Mammary epithelial cell (primary cell): ENCODE measurements around the gene CHD9NB.
"Not testable (repeated sequence)": the region's sequence is repeated elsewhere in the genome, so short reads cannot be mapped to it uniquely, and the experiment has no call there.

ENCODE experiments used
- CTCF ChIP-seq, 2 donors: IDR thresholded peaks in 1 of 2; conservative IDR thresholded peaks in 1 of 2; 2 replicates each; pipeline ENCODE4 v1.5.1; 2011 to 2012; ENCODE audit warnings: inconsistent platforms in 2 of 2, low read length in 2 of 2, mild to moderate bottlenecking in 2 of 2, control low read depth in 1 of 2, low read depth in 1 of 2; ENCODE audit not compliant: insufficient read depth in 1 of 2; ENCODE audit errors: extremely low read depth in 1 of 2
- EZH2 ChIP-seq: IDR thresholded peaks from 2 replicates; pipeline ENCODE4 v1.6.1; 2012; ENCODE audit warnings: low read length, inconsistent platforms, borderline replicate concordance

GRCh38 chr16:53074296-53074695 lies 21.6 kb upstream of the CHD9NB start:
- not testable (repeated sequence) for TF ChIP-seq CTCF (conservative IDR thresholded peaks at IDR 0.05 in 1 of 2, IDR thresholded peaks at IDR 0.05 in 1 of 2; ENCODE audit: extremely low read depth in 1 of 2, insufficient read depth in 1 of 2, low read depth in 1 of 2, low read length in 2 of 2); EZH2
